WI38 (cell line): ENCODE measurements around the gene LEPROT.

Source experiments
- H3K4me3 ChIP-seq: 2 replicates; pipeline ENCODE4 v1.5.1; 2011; ENCODE audit warnings: low read depth, mild to moderate bottlenecking, control low read depth, low read length
- CTCF ChIP-seq: IDR thresholded peaks from 2 replicates; pipeline ENCODE4 v1.5.1; 2012; ENCODE audit warnings: low read depth, mild to moderate bottlenecking, control low read depth, low read length

LEPROT gene

DNA sequence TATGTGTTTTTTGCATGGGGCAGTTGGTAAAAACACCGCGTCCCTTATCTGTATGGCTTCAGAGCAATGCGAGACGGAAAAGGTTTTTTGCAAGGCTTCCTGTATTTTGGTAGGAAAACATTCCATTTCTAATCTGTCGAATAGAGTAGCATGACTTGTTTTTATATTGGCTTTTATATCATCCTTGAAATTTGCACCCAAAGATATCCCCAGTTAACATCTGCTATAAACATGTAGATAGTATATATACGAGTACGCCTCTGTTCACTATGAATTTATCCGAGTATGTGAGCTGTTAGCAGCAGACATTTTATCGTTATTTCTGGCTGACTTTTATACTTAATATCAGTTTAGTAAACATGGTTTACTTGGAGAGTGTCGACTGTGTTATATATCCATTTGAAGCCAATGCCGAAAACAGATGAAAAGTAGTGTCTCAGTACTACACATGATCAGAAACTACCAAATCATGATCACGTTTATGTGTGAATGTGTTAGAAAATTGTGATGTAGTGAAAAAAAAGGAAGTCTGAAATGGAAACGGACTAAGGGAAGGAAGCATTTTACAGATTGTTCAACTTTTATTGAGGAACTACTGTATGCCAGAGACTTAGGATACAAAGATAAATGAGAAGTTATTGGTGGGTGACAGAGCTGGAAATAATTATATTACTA is 1.0 kb downstream of the LEPROT start:
- peak overlapping the region; percentile 95 for H3K4me3 ChIP-seq
- no peak for TF ChIP-seq CTCF

DNA sequence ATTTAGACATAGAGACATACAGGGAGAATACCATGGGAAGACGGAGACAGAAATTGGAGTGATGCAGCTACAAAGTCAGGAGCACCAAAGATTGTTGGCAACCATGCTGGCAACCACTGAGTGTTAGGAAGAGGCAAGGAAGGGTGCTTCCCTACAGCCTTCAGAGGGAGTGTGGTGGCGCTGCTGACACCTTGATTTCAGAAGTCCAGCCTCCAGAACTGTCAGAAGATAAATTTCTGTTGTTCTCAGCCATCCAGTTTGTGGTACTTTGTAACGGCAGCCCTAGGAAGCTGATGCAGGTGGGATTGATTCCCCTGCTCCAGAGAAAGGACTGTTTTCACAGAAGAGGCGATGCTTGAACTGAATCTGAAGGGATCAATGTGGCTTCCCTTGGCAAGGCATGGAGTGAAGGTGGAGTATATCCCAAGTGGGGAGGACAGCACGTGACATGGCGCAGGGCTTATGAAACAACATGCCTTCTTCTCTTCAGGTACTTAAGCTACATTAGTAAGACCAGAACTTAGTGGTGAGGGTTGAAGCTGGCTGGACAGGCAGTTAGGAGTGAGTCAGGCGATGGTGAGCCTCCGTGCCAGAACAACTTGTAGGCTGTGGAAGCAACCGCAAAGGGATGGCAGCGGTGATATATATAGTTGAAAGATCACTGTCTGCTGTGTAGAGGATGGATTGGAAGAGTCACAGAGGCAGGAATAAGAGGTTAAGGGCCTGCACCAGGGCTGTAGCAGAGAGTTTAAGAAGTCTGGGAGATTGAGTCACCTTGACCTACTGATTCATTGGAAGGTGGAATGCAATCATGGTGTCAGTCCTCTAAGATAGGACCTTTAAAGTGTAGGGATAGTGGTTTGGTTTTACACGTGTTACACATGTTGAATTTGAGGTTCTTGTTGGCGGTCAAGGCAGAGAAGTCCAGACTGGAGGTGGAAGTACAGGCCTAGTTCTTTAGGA is 2.1 kb downstream of the LEPROT start:
- TF ChIP-seq CTCF = no peak
- H3K4me3 ChIP-seq = peak overlapping the region; percentile 95

- no peak overlapping the region for H3K4me3 ChIP-seq
- no peak for TF ChIP-seq CTCF
These were observed 3.6 kb downstream of the LEPROT start for GRCh38 chr1:65423884-65424572.

DNA sequence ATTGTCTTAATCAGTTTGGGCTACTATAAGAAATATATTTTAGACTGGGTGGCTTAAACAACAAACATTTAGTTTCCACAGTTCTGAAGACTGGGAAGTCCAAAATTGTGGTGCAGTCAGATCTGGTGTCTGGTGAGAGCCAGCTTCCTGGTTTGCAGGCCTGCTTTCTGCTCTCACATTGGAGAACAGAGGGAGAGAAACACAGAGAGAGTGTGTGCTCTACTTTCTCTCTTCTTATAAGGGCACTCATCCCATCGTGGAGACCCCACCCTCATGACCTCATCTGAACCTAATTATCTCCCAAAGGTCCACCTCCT is 4.1 kb downstream of the LEPROT start:
- H3K4me3 ChIP-seq = no peak overlapping the region
- TF ChIP-seq CTCF = no peak

- no peak for TF ChIP-seq CTCF
These were observed 4.5 kb downstream of the LEPROT start for GRCh38 chr1:65425006-65425405.

DNA sequence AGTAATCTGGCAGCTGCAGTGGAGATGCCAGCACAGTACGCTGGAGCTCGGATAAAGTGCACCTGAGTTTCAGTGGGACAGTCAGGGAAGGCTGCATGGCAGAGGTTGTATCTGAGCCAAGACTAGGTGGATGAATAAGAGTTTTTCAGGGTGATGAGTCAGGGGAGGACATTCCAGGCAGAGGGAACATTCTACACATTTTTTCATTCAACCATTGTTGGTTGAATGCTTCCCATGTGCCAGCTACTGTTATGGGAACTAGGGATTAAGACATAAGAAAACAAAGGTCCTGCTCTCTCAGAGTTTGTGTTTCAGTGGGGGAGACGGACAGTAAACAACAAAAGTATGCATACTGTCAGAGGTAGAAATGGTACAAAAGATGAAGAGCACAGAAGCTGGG is 5.2 kb downstream of the LEPROT start:
- H3K4me3 ChIP-seq = no peak overlapping the region
- no peak for TF ChIP-seq CTCF

More at GRCh38 chr1:65425006-65425405, 4.5 kb downstream of the LEPROT start:
- H3K4me3 ChIP-seq = no peak overlapping the region
